ENCODE data around the gene PRB3. TPM values are rescaled to one million over a fixed set of nuclear protein-coding genes. Genes with fewer than 3 reads are reported as not detected.

PRB3 gene
- total and polyA plus RNA-seq, 2 of the 8 experiments (the other 6 are each of a cell fraction or from before 2014, with no cell fraction given), result 0.09 to 0.67 TPM

GRCh38 chr12:11307143-11307542, 37.6 kb upstream of the PRB3 start (continued):
- TF ChIP-seq CTBP2 (IDR thresholded peaks at IDR 0.05; ENCODE audit: borderline replicate concordance, insufficient read depth, insufficient read length, low read length), result no peak
- no peak for TF ChIP-seq RBBP5 (IDR thresholded peaks at IDR 0.05; ENCODE audit: borderline replicate concordance, low read depth, low read length)
- no peak for TF ChIP-seq BCL11A (IDR thresholded peaks at IDR 0.05; ENCODE audit: low read depth in 2 of 2, low read length in 2 of 2)
- no peak for TF ChIP-seq TBP (IDR thresholded peaks at IDR 0.05; ENCODE audit: low read depth, low read length)
- no peak for TF ChIP-seq CEBPB (IDR thresholded peaks at IDR 0.05; ENCODE audit: low read depth, low read length)
- no peak for TF ChIP-seq JUN (IDR thresholded peaks at IDR 0.05; ENCODE audit: low read depth, low read length)
- TF ChIP-seq CHD1 (IDR thresholded peaks at IDR 0.05; ENCODE audit: low read depth, low read length), result no peak
- no peak for TF ChIP-seq SUZ12 (IDR thresholded peaks at IDR 0.05; ENCODE audit: low read length)
- no peak for TF ChIP-seq KDM4A (IDR thresholded peaks at IDR 0.05; ENCODE audit: low read depth, low read length, severe bottlenecking)
- TF ChIP-seq GABPA (IDR thresholded peaks at IDR 0.05; ENCODE audit: borderline replicate concordance, insufficient read depth, low read length), result no peak
- TF ChIP-seq SIN3A (conservative IDR thresholded peaks at IDR 0.05 in 1 of 2, IDR thresholded peaks at IDR 0.05 in 1 of 2; ENCODE audit: low read depth in 1 of 2, low read length in 2 of 2), result no peak
- TF ChIP-seq MAX (IDR thresholded peaks at IDR 0.05), result no peak
- no peak for TF ChIP-seq EP300 (IDR thresholded peaks at IDR 0.05; ENCODE audit: borderline replicate concordance in 1 of 2, low read depth in 2 of 2, low read length in 2 of 2)
- TF ChIP-seq FOSL1 (IDR thresholded peaks at IDR 0.05; ENCODE audit: insufficient read depth, low read depth, low read length), result no peak
- TF ChIP-seq ASH2L (IDR thresholded peaks at IDR 0.05; ENCODE audit: low read length), result no peak
- no peak for TF ChIP-seq POU5F1 (IDR thresholded peaks at IDR 0.05; ENCODE audit: low read depth, low read length)
- no peak for TF ChIP-seq CREB1 (IDR thresholded peaks at IDR 0.05)
